Ascending aorta (tissue), 2 donors: Measurements from ENCODE around the gene HLA-DMA. TPM values are rescaled to one million over a fixed set of nuclear protein-coding genes. Genes with fewer than 3 reads are reported as not detected.

Experiments used
- DNase-seq, 2 donors: peaks; one replicate each; pipeline ENCODE4 v3.0.0-alpha.2; 2019; ENCODE audit warnings: low spot score in 2 of 2
- H3K27ac ChIP-seq, 2 donors: fragments of 200-600 bp; sonication (generic); one replicate each; pipeline ENCODE4 v1.5.1; 2016 to 2017; ENCODE audit warnings: mild to moderate bottlenecking in 1 of 2
- H3K27me3 ChIP-seq: fragments of 200-600 bp; sonication (generic); one replicate; pipeline ENCODE4 v1.5.1; 2017
- H3K36me3 ChIP-seq, 2 donors: fragments of 200-600 bp; sonication (generic); one replicate each; pipeline ENCODE4 v1.5.1; 2016
- H3K4me1 ChIP-seq, 2 donors: fragments of 200-600 bp; sonication (generic); one replicate each; pipeline ENCODE4 v1.5.1; 2016 to 2017; ENCODE audit warnings: mild to moderate bottlenecking in 1 of 2
- H3K4me3 ChIP-seq, 2 donors: fragments of 200-600 bp; sonication (generic); one replicate each; pipeline ENCODE4 v1.5.1; 2016 to 2017; ENCODE audit warnings: mild to moderate bottlenecking in 1 of 2
- H3K9me3 ChIP-seq, 2 donors: fragments of 200-600 bp; sonication (generic); one replicate each; pipeline ENCODE4 v1.5.1; 2016
- CTCF ChIP-seq, 3 experiments: fragments of 200-600 bp in 2 of 3; fragments of 450-650 bp in 1 of 3; sonication (generic) in 2 of 3; IDR thresholded peaks; one replicate each; pipeline ENCODE4 v1.5.1; 2016 to 2019; ENCODE audit warnings: antibody characterized with exemption in 3 of 3, mild to moderate bottlenecking in 1 of 3, moderate library complexity in 1 of 3
- intact Hi-C: fragments of 100-400 bp; cut with DNase I; formaldehyde crosslinking; loops from one replicate; pipeline ENCODE4 v1.15.1; 2023
- total RNA-seq: library from RNA; depleted of rRNA; stranded (reverse); fragments of >200 nt; gene quantifications from one replicate; pipeline ENCODE4 v1.1.0, GENCODE V29; 2016

Gene HLA-DMA
- total RNA-seq, 1 donor from 2014 or later: 28.0 TPM

DNA sequence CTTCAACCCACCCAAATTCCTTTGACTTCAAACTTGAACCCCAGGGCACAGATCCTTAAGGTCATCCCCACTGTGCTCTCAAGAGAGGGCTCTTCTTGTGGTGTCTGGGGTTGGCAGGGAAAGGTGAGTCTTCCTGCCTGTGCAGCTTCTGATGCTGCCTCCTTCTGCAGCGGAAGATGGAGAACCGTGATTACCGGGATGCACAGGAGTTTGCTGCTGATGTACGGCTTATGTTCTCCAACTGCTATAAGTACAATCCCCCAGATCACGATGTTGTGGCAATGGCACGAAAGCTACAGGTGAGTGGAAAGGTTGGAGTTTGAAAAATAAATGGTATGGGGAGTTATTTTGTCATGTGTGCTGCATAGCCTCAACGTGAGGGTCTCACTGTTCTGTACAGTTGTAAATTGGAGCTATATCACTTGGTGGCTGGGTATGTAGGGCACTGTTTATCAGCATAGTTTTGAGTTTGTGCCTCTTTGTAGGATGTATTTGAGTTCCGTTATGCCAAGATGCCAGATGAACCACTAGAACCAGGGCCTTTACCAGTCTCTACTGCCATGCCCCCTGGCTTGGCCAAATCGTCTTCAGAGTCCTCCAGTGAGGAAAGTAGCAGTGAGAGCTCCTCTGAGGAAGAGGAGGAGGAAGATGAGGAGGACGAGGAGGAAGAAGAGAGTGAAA is 24.5 kb upstream of the HLA-DMA start:
- intact Hi-C loops: loop anchor here (10.0 kb wide), 3 partner anchors 437 to 1353 kb away; partner anchors contain the start of genes CUTA, HSPA1A, HSPA1L and PHF1
- Histone ChIP-seq H3K9me3 (no peaks in the 10 kb centered on the region), H3K27ac (peak overlapping the region in 1 of 2 donors; percentile 33), H3K27me3 (no peaks in the 10 kb centered on the region), H3K4me1 (peaks cover 3 to 31% of the 10 kb centered on the region in 2 donors), H3K4me3 (no peak overlapping the region), H3K36me3 (peaks cover 81 to 93% of the 10 kb centered on the region in 2 donors)
- TF ChIP-seq CTCF (IDR thresholded peaks at IDR 0.05): no peak
- DNase-seq: no peak

DNA sequence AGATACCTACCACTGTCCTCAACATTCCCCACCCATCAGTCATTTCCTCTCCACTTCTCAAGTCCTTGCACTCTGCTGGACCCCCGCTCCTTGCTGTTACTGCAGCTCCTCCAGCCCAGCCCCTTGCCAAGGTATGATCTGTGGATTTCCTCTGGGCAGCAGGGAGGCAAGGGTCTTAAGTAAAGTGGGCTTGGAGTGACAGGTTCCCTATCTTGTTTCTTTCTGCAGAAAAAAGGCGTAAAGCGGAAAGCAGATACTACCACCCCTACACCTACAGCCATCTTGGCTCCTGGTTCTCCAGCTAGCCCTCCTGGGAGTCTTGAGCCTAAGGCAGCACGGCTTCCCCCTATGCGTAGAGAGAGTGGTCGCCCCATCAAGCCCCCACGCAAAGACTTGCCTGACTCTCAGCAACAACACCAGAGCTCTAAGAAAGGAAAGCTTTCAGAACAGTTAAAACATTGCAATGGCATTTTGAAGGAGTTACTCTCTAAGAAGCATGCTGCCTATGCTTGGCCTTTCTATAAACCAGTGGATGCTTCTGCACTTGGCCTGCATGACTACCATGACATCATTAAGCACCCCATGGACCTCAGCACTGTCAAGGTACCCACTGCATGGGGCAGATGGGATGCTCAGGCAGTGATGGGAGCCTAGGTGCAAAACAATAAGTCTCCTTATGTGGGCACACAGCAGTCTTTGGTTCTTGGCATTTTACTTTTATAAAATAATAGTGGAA is 23.6 kb upstream of the HLA-DMA start:
- Histone ChIP-seq H3K9me3 (no peaks in the 10 kb centered on the region), H3K27me3 (no peaks in the 10 kb centered on the region), H3K4me1 (peaks cover 3 to 31% of the 10 kb centered on the region in 2 donors), H3K27ac (no peak overlapping the region), H3K4me3 (peak overlapping the region in 1 of 2 donors; percentile 86), H3K36me3 (peaks cover 76 to 90% of the 10 kb centered on the region in 2 donors)
- intact Hi-C loops: loop anchor here (10.0 kb wide), 3 partner anchors 438 to 1352 kb away; partner anchors contain the start of genes CUTA, HSPA1A, HSPA1L and PHF1
- DNase-seq: no peak
- no peak for TF ChIP-seq CTCF (IDR thresholded peaks at IDR 0.05)

DNA sequence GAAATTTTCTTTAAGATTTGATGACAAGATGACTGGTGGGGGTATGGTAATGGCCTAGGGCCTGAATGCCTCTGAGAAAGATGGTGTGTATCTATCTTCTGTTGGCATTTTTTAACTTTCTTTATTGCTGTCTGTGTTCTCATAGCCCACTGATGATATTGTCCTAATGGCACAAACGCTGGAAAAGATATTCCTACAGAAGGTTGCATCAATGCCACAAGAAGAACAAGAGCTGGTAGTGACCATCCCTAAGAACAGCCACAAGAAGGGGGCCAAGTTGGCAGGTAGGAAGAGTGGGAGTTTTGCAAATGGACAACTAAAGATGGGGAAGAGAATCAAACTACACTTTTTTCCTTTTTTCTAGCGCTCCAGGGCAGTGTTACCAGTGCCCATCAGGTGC is 23.0 kb upstream of the HLA-DMA start:
- no peak for TF ChIP-seq CTCF (IDR thresholded peaks at IDR 0.05)
- Histone ChIP-seq H3K36me3 (peaks cover 70 to 84% of the 10 kb centered on the region in 2 donors), H3K27me3 (no peaks in the 10 kb centered on the region), H3K9me3 (no peaks in the 10 kb centered on the region), H3K27ac (no peak overlapping the region), H3K4me1 (peaks cover 3 to 31% of the 10 kb centered on the region in 2 donors), H3K4me3 (peak overlapping the region; percentile 86 to 95)
- no peak for DNase-seq
- intact Hi-C loops: loop anchor here (10.0 kb wide), 3 partner anchors 439 to 1351 kb away; partner anchors contain the start of genes CUTA, HSPA1A, HSPA1L and PHF1

- intact Hi-C loops: loop anchor here (5.0 to 10.0 kb wide), 5 partner anchors 228 to 1432 kb away; partner anchors contain the start of genes CUTA, DDX39B, HSD17B8 and HSPA1A
- peak overlapping the region; percentile 86 to 95 for H3K4me3 ChIP-seq
- H3K27me3 ChIP-seq: no peaks in the 10 kb centered on the region
- peaks cover 3 to 28% of the 10 kb centered on the region in 2 donors for H3K4me1 ChIP-seq
- H3K27ac ChIP-seq: peak overlapping the region in 1 of 2 donors; percentile 34
- no peak for DNase-seq
- TF ChIP-seq CTCF (IDR thresholded peaks at IDR 0.05): no peak
- peaks cover 58 to 72% of the 10 kb centered on the region in 2 donors for H3K36me3 ChIP-seq
- no peaks in the 10 kb centered on the region for H3K9me3 ChIP-seq
Measured at GRCh38 chr6:32974541-32975308, 21.8 kb upstream of the HLA-DMA start.

DNA sequence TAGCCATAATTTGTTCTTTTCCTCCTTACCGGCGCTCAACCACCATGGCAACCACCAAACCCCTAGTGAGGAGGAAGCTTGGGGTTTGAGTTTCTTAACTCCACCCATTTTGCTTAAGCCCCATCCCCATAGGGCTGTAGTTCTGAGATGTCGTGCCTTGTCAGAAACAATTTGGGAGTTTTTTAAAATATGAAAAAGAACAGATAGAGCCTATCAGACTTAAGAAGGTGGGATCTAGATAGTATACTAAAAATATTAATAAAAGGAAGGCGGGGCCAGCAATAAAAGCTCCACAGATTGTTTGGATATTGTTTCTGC is 21.1 kb upstream of the HLA-DMA start:
- Histone ChIP-seq H3K36me3 (peaks cover 51 to 65% of the 10 kb centered on the region in 2 donors), H3K9me3 (no peaks in the 10 kb centered on the region), H3K27ac (peak overlapping the region in 1 of 2 donors; percentile 70), H3K27me3 (no peaks in the 10 kb centered on the region), H3K4me1 (peaks cover 3 to 28% of the 10 kb centered on the region in 2 donors), H3K4me3 (peak overlapping the region; percentile 86 to 95)
- intact Hi-C loops: loop anchor here (5.0 to 10.0 kb wide), 5 partner anchors 228 to 1432 kb away; partner anchors contain the start of genes CUTA, DDX39B, HSD17B8 and HSPA1A
- DNase-seq: no peak
- TF ChIP-seq CTCF (IDR thresholded peaks at IDR 0.05): no peak
